ENCODE measurements around the gene NPPA. TPM values are rescaled to one million over a fixed set of nuclear protein-coding genes. Genes with fewer than 3 reads are reported as not detected.

The NPPA gene
- total RNA-seq, 1 donor from 2014 or later, result not detected

DNA sequence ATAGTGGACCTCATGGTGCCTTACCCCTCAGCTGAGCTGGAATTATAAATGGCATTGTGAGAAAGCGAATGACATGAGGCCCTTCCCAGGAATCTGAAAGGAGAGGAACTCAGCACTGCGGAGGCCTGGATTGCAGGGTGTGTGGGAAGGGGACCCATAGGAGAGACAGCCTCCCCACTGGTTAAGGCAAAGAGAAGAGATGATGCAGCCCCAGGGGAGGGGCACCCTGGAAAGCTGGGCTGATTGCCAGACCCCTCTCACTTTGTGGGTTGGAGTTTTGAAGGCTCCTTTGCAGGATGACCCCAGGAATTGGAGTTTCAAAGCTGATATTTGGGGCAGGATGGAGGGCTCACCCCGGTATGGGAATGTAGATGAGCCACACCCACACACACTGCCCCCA, 9.1 kb upstream of the NPPA start:
- Histone ChIP-seq H3K36me3 (no peaks in the 10 kb centered on the region), H3K27me3 (peaks cover 56% of the 10 kb centered on the region), H3F3A (ENCODE audit: low read depth) (no peaks in the 10 kb centered on the region), H3K4me1 (no peaks in the 10 kb centered on the region), H2AFZ (replicated peaks) (no peak overlapping the region), H3K4me3 (no peak overlapping the region), H3K9me3 (ENCODE audit: low read depth) (no peaks in the 10 kb centered on the region), H4K20me1 (ENCODE audit: low read depth) (peaks cover 16% of the 10 kb centered on the region), H3K27ac (no peak overlapping the region), H3K9ac (no peak overlapping the region), H3K79me2 (ENCODE audit: low read depth) (no peaks in the 10 kb centered on the region), H3K4me2 (no peak overlapping the region)
- TF ChIP-seq EZH2phosphoT487 (IDR thresholded peaks at IDR 0.05), result no peak
- no peak for TF ChIP-seq EZH2 (IDR thresholded peaks at IDR 0.05)
- TF ChIP-seq, protein P1, sequence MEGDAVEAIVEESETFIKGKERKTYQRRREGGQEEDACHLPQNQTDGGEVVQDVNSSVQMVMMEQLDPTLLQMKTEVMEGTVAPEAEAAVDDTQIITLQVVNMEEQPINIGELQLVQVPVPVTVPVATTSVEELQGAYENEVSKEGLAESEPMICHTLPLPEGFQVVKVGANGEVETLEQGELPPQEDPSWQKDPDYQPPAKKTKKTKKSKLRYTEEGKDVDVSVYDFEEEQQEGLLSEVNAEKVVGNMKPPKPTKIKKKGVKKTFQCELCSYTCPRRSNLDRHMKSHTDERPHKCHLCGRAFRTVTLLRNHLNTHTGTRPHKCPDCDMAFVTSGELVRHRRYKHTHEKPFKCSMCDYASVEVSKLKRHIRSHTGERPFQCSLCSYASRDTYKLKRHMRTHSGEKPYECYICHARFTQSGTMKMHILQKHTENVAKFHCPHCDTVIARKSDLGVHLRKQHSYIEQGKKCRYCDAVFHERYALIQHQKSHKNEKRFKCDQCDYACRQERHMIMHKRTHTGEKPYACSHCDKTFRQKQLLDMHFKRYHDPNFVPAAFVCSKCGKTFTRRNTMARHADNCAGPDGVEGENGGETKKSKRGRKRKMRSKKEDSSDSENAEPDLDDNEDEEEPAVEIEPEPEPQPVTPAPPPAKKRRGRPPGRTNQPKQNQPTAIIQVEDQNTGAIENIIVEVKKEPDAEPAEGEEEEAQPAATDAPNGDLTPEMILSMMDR (IDR thresholded peaks at IDR 0.05), result no peak
- peaks cover 3% of the 10 kb centered on the region for H3K4me1 Mint-ChIP-seq
- H3K4me3 Mint-ChIP-seq, result no peak overlapping the region
- no peaks in the 10 kb centered on the region for H3K36me3 Mint-ChIP-seq
- no peak overlapping the region for H3K27ac Mint-ChIP-seq
- H3K27me3 Mint-ChIP-seq (ENCODE audit: insufficient read depth, low read depth), result peaks cover 30% of the 10 kb centered on the region
- no peak for DNase-seq (ENCODE audit: low spot score)
- H3K9me3 Mint-ChIP-seq, result no peaks in the 10 kb centered on the region

DNA sequence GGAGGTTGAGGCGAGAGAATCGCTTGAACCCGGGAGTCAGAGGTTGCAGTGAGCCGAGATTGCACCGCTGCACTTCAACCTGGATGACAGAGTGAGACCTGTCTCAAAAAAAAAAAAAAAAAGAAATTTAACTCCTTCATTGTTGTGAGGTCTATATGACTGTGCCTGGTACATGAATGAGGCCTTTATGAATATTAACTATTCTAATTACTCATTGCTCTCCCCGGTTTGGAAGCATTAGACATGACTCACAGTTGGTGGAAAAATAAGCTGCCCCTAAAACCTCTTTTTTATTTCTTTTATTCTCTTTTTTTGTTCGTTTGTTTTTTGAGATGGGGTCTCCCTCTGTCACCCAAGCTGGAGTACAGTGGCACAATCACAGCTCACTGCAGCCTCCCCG, 7.8 kb upstream of the NPPA start:
- H3K4me3 Mint-ChIP-seq, result no peak overlapping the region
- peaks cover 3% of the 10 kb centered on the region for H3K4me1 Mint-ChIP-seq
- Histone ChIP-seq H3K4me2 (no peak overlapping the region), H3K9me3 (ENCODE audit: low read depth) (no peaks in the 10 kb centered on the region), H3K9ac (no peak overlapping the region), H3K4me3 (no peak overlapping the region), H3K27ac (no peak overlapping the region), H3F3A (ENCODE audit: low read depth) (no peaks in the 10 kb centered on the region), H2AFZ (replicated peaks) (no peak overlapping the region), H3K36me3 (no peaks in the 10 kb centered on the region), H4K20me1 (ENCODE audit: low read depth) (peaks cover 20% of the 10 kb centered on the region), H3K79me2 (ENCODE audit: low read depth) (no peaks in the 10 kb centered on the region), H3K27me3 (peaks cover 43% of the 10 kb centered on the region), H3K4me1 (no peaks in the 10 kb centered on the region)
- no peak for DNase-seq (ENCODE audit: low spot score)
- no peak overlapping the region for H3K27ac Mint-ChIP-seq
- no peaks in the 10 kb centered on the region for H3K36me3 Mint-ChIP-seq
- no peak for TF ChIP-seq EZH2phosphoT487 (IDR thresholded peaks at IDR 0.05)
- H3K27me3 Mint-ChIP-seq (ENCODE audit: insufficient read depth, low read depth), result peaks cover 26% of the 10 kb centered on the region
- H3K9me3 Mint-ChIP-seq, result no peaks in the 10 kb centered on the region

DNA sequence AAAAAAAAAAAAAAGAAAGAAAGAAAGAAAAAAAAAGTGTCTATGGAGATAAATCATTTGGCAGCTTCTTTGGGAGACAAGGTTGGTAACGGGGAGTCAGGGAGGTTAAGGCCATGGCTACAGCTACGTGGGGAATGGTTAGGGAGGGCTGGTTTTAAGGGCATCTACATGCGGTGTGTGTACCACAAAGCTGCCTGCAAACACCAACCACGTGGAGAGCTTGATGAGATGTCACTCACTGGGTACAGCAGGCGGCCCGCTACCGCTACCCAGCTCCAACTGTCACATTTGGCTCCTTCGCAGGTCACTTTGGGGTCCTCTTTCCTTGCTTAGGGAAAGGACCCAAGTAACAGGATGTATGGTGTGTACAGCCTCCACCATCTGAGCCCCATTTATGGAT, 6.9 kb upstream of the NPPA start:
- Histone ChIP-seq H3K27ac (no peak overlapping the region), H3K36me3 (no peaks in the 10 kb centered on the region), H3K79me2 (ENCODE audit: low read depth) (no peaks in the 10 kb centered on the region), H2AFZ (replicated peaks) (no peak overlapping the region), H3K4me1 (no peaks in the 10 kb centered on the region), H3K9ac (no peak overlapping the region), H3K9me3 (ENCODE audit: low read depth) (no peaks in the 10 kb centered on the region), H4K20me1 (ENCODE audit: low read depth) (peaks cover 17% of the 10 kb centered on the region), H3K4me3 (no peak overlapping the region), H3K27me3 (peaks cover 34% of the 10 kb centered on the region), H3K4me2 (no peak overlapping the region), H3F3A (ENCODE audit: low read depth) (no peaks in the 10 kb centered on the region)
- no peak for TF ChIP-seq EZH2phosphoT487 (IDR thresholded peaks at IDR 0.05)
- no peak for TF ChIP-seq EZH2 (IDR thresholded peaks at IDR 0.05)
- TF ChIP-seq, protein P1 (IDR thresholded peaks at IDR 0.05), result no peak
- Mint-ChIP-seq H3K27ac (no peak overlapping the region), H3K36me3 (no peaks in the 10 kb centered on the region), H3K4me3 (no peak overlapping the region), H3K27me3 (ENCODE audit: insufficient read depth, low read depth) (peaks cover 22% of the 10 kb centered on the region), H3K4me1 (peaks cover 3% of the 10 kb centered on the region), H3K9me3 (no peaks in the 10 kb centered on the region)
- DNase-seq (ENCODE audit: low spot score), result no peak

DNA sequence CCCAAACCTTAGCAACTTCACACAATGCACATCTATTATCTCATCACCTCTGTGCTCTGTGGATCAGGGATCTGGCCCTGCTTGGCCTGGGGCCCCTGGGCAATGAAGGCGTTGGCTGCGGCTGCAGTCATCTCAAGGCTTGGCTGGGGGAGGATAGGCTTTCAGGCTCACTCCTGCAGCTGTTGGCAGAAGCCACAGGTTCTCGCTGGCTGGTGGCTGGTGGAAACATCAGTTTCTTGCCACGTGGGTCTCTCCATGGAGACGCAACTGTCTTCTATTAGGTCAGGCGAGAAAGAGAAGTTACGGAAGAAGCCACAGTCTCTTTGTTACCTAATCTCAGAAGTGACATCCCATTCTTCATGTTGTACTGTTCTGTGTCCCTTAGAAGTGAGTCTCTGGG, 3.6 kb upstream of the NPPA start:
- no peak for TF ChIP-seq EZH2phosphoT487 (IDR thresholded peaks at IDR 0.05)
- TF ChIP-seq EZH2 (IDR thresholded peaks at IDR 0.05), result no peak
- TF ChIP-seq, protein P1 (IDR thresholded peaks at IDR 0.05), result no peak
- no peak overlapping the region for H3K4me2 ChIP-seq
- no peaks in the 10 kb centered on the region for H3K4me1 ChIP-seq
- no peaks in the 10 kb centered on the region for H3K4me1 Mint-ChIP-seq
- H3K27me3 Mint-ChIP-seq (ENCODE audit: insufficient read depth, low read depth), result peaks cover 8% of the 10 kb centered on the region
- no peak overlapping the region for H3K4me3 ChIP-seq
- no peak overlapping the region for H3K27ac ChIP-seq
- H3K4me3 Mint-ChIP-seq, result no peak overlapping the region
- no peak overlapping the region for H3K9ac ChIP-seq
- H4K20me1 ChIP-seq (ENCODE audit: low read depth), result peaks cover 10% of the 10 kb centered on the region
- no peaks in the 10 kb centered on the region for H3K36me3 ChIP-seq
- H3K9me3 Mint-ChIP-seq, result no peaks in the 10 kb centered on the region
- H3K27me3 ChIP-seq, result peaks cover under 1% of the 10 kb centered on the region
- no peaks in the 10 kb centered on the region for H3K9me3 ChIP-seq (ENCODE audit: low read depth)
- DNase-seq (ENCODE audit: low spot score), result no peak
- H3K27ac Mint-ChIP-seq, result no peak overlapping the region
- no peaks in the 10 kb centered on the region for H3K79me2 ChIP-seq (ENCODE audit: low read depth)
- no peaks in the 10 kb centered on the region for H3K36me3 Mint-ChIP-seq
- H2AFZ ChIP-seq (replicated peaks), result no peak overlapping the region
- H3F3A ChIP-seq (ENCODE audit: low read depth), result no peaks in the 10 kb centered on the region
